HUDEP-2 (cell line): ENCODE measurements around the gene MYLK.
"Not testable (repeated sequence)": the region's sequence is repeated elsewhere in the genome, so short reads cannot be mapped to it uniquely, and the experiment has no call there.

Experiments used
- DNase-seq, 76 experiments: peaks; one replicate each; lab custom pipeline; 2025; ENCODE audit not compliant: unreplicated experiment in 76 of 76; lab: John Stamatoyannopoulos, UW

The MYLK gene

GRCh38 chr3:123753286-123753685, 130.8 kb downstream of the MYLK start:
- DNase-seq: no peak

GRCh38 chr3:123752228-123752627, 131.9 kb downstream of the MYLK start:
- no peak for DNase-seq

- DNase-seq: no peak
Measured at GRCh38 chr3:123751433-123751832, 132.7 kb downstream of the MYLK start.

GRCh38 chr3:123750659-123751420, 133.3 kb downstream of the MYLK start:
- DNase-seq: no peak

DNA sequence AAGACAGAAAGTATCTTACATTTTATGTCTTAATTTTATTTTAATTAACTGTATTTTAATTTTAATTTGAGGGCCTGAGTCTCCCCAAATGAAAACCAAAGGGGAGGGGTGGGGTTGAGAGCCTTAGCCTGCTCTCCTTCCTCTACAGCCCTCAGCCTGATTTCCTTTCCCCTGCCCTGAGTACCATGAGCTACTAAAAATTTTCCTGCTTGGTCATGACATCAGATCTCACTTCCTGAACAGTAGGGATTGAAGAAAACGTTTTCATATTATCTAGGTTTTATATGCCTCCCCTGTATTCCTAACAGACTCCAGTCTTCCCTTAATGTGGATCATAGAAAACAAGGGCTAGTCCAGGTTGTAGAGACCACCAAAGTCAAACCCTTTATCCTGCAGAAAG, 133.9 kb downstream of the MYLK start:
- DNase-seq: no peak

- DNase-seq: no peak
Measured at GRCh38 chr3:123749711-123750110, 134.4 kb downstream of the MYLK start.

DNA sequence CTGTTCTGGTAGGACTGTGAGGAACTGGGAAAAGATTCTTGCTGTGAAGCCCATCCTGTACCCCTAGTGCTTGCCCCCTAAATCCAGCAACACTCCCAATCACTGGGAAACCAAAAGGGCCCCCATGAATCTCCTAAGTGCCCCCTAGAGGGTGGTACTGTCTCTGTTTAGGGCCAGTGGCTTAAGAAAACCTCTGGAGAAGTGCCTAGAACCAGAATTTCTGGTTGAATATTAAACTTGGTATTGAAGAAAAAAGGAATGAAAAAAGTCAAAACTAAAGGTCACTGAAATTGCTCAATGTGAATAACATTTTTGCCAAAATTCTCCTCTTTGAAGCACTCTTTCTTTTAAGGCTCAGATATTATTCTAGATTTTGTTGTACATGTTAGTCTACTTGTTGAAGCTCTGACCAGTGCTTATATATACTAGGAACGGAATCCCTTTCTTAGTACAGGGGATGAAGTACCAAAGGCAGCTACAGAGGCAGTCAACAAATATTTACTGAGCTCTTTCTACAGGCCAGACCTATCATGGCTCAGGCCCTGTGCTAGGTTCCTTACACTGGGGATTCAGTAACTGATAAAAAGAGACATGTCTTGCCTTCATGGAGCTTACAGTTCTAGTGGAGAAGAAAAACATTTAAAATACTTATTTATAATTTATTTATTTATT, 138.8 kb downstream of the MYLK start:
- peak in 1 of 76 experiments; percentile 1 for DNase-seq

GRCh38 chr3:123744064-123744463, 140.1 kb downstream of the MYLK start:
- no peak for DNase-seq

DNA sequence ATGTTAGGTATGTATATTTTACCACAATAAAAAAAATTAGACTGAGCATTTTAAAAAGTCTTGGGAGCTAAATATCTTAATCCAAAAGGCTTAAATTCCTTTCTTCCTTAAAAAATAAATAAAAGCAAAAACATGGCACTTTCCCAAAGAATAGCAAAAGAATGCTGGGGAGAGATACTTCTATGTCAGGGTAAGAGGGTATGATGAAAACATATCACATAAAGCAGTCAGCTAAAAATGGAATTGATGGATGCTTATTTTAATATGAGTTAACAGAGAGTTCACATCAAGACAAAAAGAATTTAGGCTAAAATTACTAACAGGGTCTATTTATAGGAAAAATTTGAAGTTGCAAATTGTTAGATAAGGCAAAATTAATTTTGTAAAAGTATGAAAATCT, 141.0 kb downstream of the MYLK start:
- DNase-seq: no peak

- no peak for DNase-seq
Measured at GRCh38 chr3:123741041-123741511, 143.1 kb downstream of the MYLK start.

- DNase-seq: no peak
Measured at GRCh38 chr3:123740391-123740822, 143.7 kb downstream of the MYLK start.

DNA sequence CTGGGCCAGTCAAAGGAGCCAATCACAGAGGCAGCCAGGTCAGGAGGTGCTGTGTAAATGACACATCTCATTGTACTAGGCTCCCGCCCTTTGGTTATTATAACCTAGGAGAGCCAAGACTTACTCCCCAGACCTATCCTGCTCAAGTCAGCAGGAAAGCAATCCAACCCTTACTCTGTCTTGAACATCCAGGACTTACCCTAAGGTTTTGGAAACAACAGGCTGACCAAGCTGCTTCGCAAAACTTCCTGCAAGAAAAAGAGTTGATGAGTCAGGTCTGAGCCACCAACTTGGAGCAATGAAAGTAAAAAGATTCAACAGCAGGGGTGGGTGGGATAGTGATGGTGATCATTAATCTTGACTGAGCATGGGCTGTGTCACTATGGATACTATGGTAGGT, 144.4 kb downstream of the MYLK start:
- no peak for DNase-seq

DNA sequence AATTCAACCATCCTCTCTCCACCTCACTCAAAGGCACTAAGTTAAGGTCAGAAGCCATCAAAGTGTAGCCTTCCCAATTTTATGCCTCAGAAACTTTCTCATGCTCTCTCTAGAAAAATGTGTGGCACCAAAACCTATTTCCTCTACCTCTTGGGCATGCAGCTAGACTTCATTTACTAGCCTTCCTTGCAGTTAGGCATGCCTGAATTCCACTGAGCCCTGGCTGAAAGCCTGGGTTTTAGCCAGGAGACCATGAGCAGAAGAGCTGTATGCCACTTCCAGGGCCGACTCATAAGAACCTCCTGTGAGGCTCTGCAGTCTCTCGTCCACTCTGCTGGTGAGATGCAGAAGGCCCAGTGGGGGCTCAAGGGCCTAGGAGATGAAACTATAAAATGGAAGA, 145.0 kb downstream of the MYLK start:
- DNase-seq: no peak

DNA sequence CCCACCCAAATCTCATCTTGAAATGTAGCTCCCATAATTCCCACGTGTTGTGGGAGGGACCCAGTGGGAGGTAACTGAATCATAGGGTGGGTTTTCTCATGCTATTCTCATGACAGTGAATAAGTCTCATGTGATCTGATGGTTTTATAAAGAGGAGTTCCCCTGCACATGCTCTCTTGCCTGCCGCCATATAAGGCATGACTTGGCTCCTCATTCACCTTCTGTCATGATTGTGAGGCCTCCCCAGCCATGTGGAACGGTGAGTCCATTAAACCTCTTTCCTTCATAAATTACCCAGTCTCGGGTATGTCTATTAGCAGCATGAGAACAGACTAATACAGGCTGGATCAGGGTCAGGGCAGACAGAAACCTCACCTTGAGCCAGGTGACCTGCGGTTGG, 145.6 kb downstream of the MYLK start:
- not testable (repeated sequence) for DNase-seq

DNA sequence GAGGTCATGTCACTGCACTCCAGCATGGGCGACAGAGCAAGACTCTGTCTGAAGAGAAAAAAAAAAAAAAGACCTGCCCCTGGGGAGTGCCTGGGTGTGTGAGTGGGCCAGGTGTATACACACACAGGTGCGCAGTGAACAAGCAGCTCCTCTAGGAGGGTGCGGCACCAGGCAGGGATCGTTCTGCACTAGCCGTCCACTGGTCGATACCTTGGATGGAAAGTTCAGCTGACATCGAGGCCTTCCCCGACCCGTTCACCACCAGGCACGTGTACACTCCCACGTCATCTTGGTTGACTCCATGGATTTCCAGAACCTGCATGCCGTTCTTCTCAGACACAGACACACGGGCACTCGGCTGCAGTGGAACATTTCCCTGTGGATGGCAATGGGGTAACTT, 147.0 kb downstream of the MYLK start:
- DNase-seq: no peak

GRCh38 chr3:123735456-123735855, 148.7 kb downstream of the MYLK start:
- no peak for DNase-seq

- no peak for DNase-seq
Measured at GRCh38 chr3:123734527-123734902, 149.6 kb downstream of the MYLK start.

- DNase-seq: no peak
Measured at GRCh38 chr3:123733805-123734526, 150.2 kb downstream of the MYLK start.

GRCh38 chr3:123733341-123733740, 150.8 kb downstream of the MYLK start:
- DNase-seq: no peak

GRCh38 chr3:123732447-123732846, 151.7 kb downstream of the MYLK start:
- DNase-seq: no peak

DNA sequence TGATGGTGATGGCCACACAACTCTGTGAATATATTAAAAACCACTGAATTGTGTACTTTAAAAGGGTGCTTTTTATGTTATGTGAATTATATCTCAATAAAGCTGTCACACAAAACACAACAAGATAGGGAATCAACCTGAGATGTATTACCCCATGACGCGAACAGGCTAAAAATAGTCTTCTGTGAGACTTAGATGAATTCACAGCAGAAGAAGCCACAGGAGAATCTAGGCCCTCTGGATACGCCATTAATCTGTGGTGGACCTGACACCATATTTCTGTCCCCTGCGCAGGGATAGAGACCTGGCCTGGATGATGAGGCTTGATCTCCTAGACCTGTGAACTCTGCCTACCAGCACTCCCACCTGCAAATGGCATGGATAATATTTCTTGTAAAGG, 153.3 kb downstream of the MYLK start:
- no peak for DNase-seq

DNA sequence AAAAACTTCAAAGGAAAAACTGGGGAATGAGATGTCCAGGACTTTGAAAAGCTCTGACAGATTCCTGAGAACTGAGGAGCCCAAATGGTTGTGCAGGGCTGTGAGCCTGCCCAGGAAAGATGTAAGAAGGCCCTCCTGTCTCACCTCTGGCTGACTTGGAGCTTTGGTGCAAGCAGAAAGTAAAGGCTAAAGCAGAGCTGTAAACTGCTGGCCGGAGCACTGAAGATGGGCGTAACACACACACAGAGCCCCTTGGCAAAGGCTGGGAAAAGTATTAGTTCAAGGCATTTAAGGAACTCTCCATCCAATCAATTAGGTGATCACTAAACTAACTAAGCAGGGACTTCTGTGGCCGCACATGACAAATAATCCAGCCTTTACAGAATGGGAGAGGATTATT, 155.1 kb downstream of the MYLK start:
- DNase-seq: no peak
